ENCODE measurements around the gene BBX. TPM values are rescaled to one million over a fixed set of nuclear protein-coding genes. Genes with fewer than 3 reads are reported as not detected.

The BBX gene
- total and polyA plus RNA-seq, 4 donors = 4.7 to 25.1 (median 20.5) TPM

GRCh38 chr3:107753976-107754375 is 231.2 kb downstream of the BBX start:
- Histone ChIP-seq H3K4me1 (ENCODE audit: control insufficient read depth in 4 of 4, insufficient read depth in 4 of 4, low read length in 3 of 4) (no peaks in the 10 kb centered on the region), H3K27me3 (ENCODE audit: control insufficient read depth in 4 of 4, insufficient read depth in 4 of 4, low read length in 3 of 4) (no peaks in the 10 kb centered on the region), H3K9me3 (ENCODE audit: control insufficient read depth in 4 of 4, low read length in 3 of 4) (no peaks in the 10 kb centered on the region), H3K9ac (ENCODE audit: low read depth in 1 of 2, low read length in 2 of 2) (no peak overlapping the region), H3K4me3 (ENCODE audit: low read depth in 1 of 3, low read length in 3 of 3) (no peak overlapping the region), H3K36me3 (ENCODE audit: control insufficient read depth in 4 of 4, insufficient read depth in 3 of 4, low read depth in 1 of 4, low read length in 3 of 4) (peaks cover 0 to 5% (median 2%) of the 10 kb centered on the region in 4 donors), H3K27ac (ENCODE audit: low read depth in 1 of 2, low read length in 2 of 2) (no peak overlapping the region)
- 77% methylated on average over 4 of the region's 4 CpGs for WGBS
- no peak for DNase-seq (ENCODE audit: low spot score)
- TF ChIP-seq SP1 (IDR thresholded peaks at IDR 0.05) (no peak), NR2F2 (IDR thresholded peaks at IDR 0.05) (no peak), YY1 (IDR thresholded peaks at IDR 0.05) (no peak)

- Histone ChIP-seq H3K27me3 (ENCODE audit: control insufficient read depth in 4 of 4, insufficient read depth in 4 of 4, low read length in 3 of 4) (no peaks in the 10 kb centered on the region), H3K4me3 (ENCODE audit: low read depth in 1 of 3, low read length in 3 of 3) (no peak overlapping the region), H3K9ac (ENCODE audit: low read depth in 1 of 2, low read length in 2 of 2) (no peak overlapping the region), H3K27ac (ENCODE audit: low read depth in 1 of 2, low read length in 2 of 2) (no peak overlapping the region), H3K4me1 (ENCODE audit: control insufficient read depth in 4 of 4, insufficient read depth in 4 of 4, low read length in 3 of 4) (no peaks in the 10 kb centered on the region), H3K9me3 (ENCODE audit: control insufficient read depth in 4 of 4, low read length in 3 of 4) (no peaks in the 10 kb centered on the region), H3K36me3 (ENCODE audit: control insufficient read depth in 4 of 4, insufficient read depth in 3 of 4, low read depth in 1 of 4, low read length in 3 of 4) (peaks cover 0 to 5% (median 2%) of the 10 kb centered on the region in 4 donors)
- TF ChIP-seq REST (IDR thresholded peaks at IDR 0.05) = no peak
- TF ChIP-seq YY1 (IDR thresholded peaks at IDR 0.05) = no peak
- no peak for TF ChIP-seq JUND (IDR thresholded peaks at IDR 0.05)
- TF ChIP-seq GABPA (IDR thresholded peaks at IDR 0.05 in 1 of 2, conservative IDR thresholded peaks at IDR 0.05 in 1 of 2) = no peak
- TF ChIP-seq RXRA (IDR thresholded peaks at IDR 0.05) = no peak
- no peak for TF ChIP-seq FOXA2 (IDR thresholded peaks at IDR 0.05)
- TF ChIP-seq MAX (IDR thresholded peaks at IDR 0.05) = no peak
- no peak for TF ChIP-seq FOXA1 (IDR thresholded peaks at IDR 0.05)
- no peak for TF ChIP-seq HNF4G (IDR thresholded peaks at IDR 0.05)
- TF ChIP-seq EGR1 (IDR thresholded peaks at IDR 0.05; ENCODE audit: low read depth in 2 of 2) = no peak
- TF ChIP-seq RAD21 (IDR thresholded peaks at IDR 0.05) = no peak
- TF ChIP-seq NR2F2 (IDR thresholded peaks at IDR 0.05) = no peak
- WGBS = 87% methylated on average over 2 of the region's 2 CpGs
- no peak for DNase-seq (ENCODE audit: low spot score)
These were observed 233.9 kb downstream of the BBX start for GRCh38 chr3:107756649-107757048.

- Histone ChIP-seq H3K36me3 (ENCODE audit: control insufficient read depth in 4 of 4, insufficient read depth in 3 of 4, low read depth in 1 of 4, low read length in 3 of 4) (peaks cover 0 to 5% (median 2%) of the 10 kb centered on the region in 4 donors), H3K9me3 (ENCODE audit: control insufficient read depth in 4 of 4, low read length in 3 of 4) (no peaks in the 10 kb centered on the region), H3K4me3 (ENCODE audit: low read depth in 1 of 3, low read length in 3 of 3) (no peak overlapping the region), H3K27ac (ENCODE audit: low read depth in 1 of 2, low read length in 2 of 2) (no peak overlapping the region), H3K4me1 (ENCODE audit: control insufficient read depth in 4 of 4, insufficient read depth in 4 of 4, low read length in 3 of 4) (no peaks in the 10 kb centered on the region), H3K27me3 (ENCODE audit: control insufficient read depth in 4 of 4, insufficient read depth in 4 of 4, low read length in 3 of 4) (no peaks in the 10 kb centered on the region), H3K9ac (ENCODE audit: low read depth in 1 of 2, low read length in 2 of 2) (no peak overlapping the region)
- no peak for DNase-seq (ENCODE audit: low spot score)
- 96% methylated on average over 2 of the region's 2 CpGs for WGBS
- TF ChIP-seq FOXA1 (IDR thresholded peaks at IDR 0.05) = no peak
- TF ChIP-seq MAX (IDR thresholded peaks at IDR 0.05) = no peak
- no peak for TF ChIP-seq NR2F2 (IDR thresholded peaks at IDR 0.05)
- no peak for TF ChIP-seq RAD21 (IDR thresholded peaks at IDR 0.05)
- TF ChIP-seq GABPA (IDR thresholded peaks at IDR 0.05 in 1 of 2, conservative IDR thresholded peaks at IDR 0.05 in 1 of 2) = no peak
- TF ChIP-seq EGR1 (IDR thresholded peaks at IDR 0.05; ENCODE audit: low read depth in 2 of 2) = no peak
- no peak for TF ChIP-seq ATF3 (IDR thresholded peaks at IDR 0.05)
- no peak for TF ChIP-seq TAF1 (conservative IDR thresholded peaks at IDR 0.05)
- no peak for TF ChIP-seq HNF4A (conservative IDR thresholded peaks at IDR 0.05)
- no peak for TF ChIP-seq CTCF (IDR thresholded peaks at IDR 0.05; ENCODE audit: low read depth, low read length, missing input control)
- no peak for TF ChIP-seq ZBTB33 (IDR thresholded peaks at IDR 0.05)
- no peak for TF ChIP-seq HNF4G (IDR thresholded peaks at IDR 0.05)
- TF ChIP-seq SP1 (IDR thresholded peaks at IDR 0.05) = no peak
- TF ChIP-seq YY1 (IDR thresholded peaks at IDR 0.05) = no peak
- TF ChIP-seq FOXA2 (IDR thresholded peaks at IDR 0.05) = no peak
These were observed 234.4 kb downstream of the BBX start for GRCh38 chr3:107757140-107757539.
